ENCODE results near the gene LRPAP1. TPM values are rescaled to one million over a fixed set of nuclear protein-coding genes. Genes with fewer than 3 reads are reported as not detected.

The LRPAP1 gene
- total RNA-seq, 4 donors from 2014 or later: 8.8 to 260 (median 164) TPM

DNA sequence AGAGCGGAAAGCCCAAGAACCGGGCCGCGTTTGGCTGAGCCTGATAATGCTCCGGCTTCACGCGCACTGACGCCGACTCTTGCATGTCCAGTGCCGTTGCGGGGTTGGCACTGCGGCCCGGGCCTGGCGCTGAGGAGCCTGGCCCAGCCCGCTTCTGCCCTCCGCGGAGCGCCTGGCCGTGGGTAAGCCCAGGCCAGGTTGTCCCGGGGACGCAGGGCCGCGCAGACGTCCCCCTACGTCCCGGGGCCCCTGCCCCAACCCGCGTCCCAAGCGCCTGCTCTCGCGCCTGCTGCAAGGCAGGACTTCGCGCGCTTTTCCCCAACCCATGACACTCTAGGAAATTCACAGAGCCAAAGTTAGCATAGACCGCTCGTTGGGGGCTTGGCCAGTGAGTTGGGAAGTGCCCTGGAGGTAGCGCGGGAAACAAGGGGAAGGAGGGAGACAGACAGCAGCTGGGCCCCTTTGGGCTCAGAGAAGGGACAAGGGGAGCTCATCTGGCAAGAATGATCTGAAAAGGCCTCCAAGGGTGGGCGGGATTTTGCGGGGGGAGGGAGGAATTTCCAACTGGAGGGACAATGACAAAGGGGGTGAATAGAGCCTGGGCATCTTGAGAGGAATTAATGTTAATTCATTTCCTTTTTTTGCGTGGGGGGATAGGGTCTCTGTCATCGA lies 665 bp upstream of the LRPAP1 start:
- TF ChIP-seq, protein P1, sequence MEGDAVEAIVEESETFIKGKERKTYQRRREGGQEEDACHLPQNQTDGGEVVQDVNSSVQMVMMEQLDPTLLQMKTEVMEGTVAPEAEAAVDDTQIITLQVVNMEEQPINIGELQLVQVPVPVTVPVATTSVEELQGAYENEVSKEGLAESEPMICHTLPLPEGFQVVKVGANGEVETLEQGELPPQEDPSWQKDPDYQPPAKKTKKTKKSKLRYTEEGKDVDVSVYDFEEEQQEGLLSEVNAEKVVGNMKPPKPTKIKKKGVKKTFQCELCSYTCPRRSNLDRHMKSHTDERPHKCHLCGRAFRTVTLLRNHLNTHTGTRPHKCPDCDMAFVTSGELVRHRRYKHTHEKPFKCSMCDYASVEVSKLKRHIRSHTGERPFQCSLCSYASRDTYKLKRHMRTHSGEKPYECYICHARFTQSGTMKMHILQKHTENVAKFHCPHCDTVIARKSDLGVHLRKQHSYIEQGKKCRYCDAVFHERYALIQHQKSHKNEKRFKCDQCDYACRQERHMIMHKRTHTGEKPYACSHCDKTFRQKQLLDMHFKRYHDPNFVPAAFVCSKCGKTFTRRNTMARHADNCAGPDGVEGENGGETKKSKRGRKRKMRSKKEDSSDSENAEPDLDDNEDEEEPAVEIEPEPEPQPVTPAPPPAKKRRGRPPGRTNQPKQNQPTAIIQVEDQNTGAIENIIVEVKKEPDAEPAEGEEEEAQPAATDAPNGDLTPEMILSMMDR (IDR thresholded peaks at IDR 0.05): no peak
- no peak for TF ChIP-seq POLR2A (IDR thresholded peaks at IDR 0.05)
- H3K4me3 ChIP-seq: peak overlapping the region; percentile 77 to 86
- H3K36me3 ChIP-seq: no peaks in the 10 kb centered on the region
- peak overlapping the region in 1 of 2 donors; percentile 7 for H3K27ac ChIP-seq
- no peak for DNase-seq
- intact Hi-C loops (cut with DNase I; ENCODE audit: low total_unique reads): loop anchor here (5.0 kb wide), 1 partner anchor 241 kb away; the partner anchor contains the start of gene RGS12
- peaks cover 0 to 11% of the 10 kb centered on the region in 2 donors for H3K4me1 ChIP-seq
- no peaks in the 10 kb centered on the region for H3K27me3 ChIP-seq
- no peaks in the 10 kb centered on the region for H3K9me3 ChIP-seq

DNA sequence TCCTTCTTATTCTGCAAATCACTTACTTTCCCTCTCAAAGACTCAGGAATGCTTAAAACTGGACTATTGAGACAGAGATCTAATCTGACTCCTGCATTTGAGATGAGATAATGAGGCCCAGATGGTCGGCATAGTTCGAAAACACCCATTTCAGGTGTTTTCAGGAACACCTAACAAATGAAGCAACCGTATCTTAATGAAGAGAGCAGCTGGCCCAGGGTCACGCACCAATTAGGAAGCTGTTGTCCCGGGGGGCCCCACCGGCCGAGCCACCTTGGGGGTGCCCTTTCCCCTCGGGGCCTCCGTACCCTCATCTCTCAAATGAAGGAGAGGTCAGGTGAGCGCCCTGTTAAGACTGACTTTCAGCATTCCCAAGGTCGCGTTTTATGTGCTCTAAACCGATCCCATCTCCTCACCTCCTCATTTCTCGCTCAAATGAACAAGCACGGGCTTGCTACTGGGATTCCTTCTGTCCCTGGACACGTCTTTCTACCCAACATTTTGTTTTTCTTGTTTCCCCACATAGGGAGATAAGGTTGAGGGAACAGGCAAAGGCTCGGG lies 824 bp downstream of the LRPAP1 start:
- no peak for TF ChIP-seq POLR2A (IDR thresholded peaks at IDR 0.05)
- TF ChIP-seq, protein P1 (IDR thresholded peaks at IDR 0.05): no peak
- Histone ChIP-seq H3K4me3 (peak overlapping the region; percentile 77 to 86), H3K27me3 (no peaks in the 10 kb centered on the region), H3K9me3 (no peaks in the 10 kb centered on the region), H3K36me3 (no peaks in the 10 kb centered on the region), H3K27ac (peak overlapping the region in 1 of 2 donors; percentile 13), H3K4me1 (peaks cover 0 to 11% of the 10 kb centered on the region in 2 donors)
- intact Hi-C loops (cut with DNase I; ENCODE audit: low total_unique reads): loop anchor here (5.0 kb wide), 1 partner anchor 239 kb away; the partner anchor contains the start of gene RGS12
- DNase-seq: no peak

DNA sequence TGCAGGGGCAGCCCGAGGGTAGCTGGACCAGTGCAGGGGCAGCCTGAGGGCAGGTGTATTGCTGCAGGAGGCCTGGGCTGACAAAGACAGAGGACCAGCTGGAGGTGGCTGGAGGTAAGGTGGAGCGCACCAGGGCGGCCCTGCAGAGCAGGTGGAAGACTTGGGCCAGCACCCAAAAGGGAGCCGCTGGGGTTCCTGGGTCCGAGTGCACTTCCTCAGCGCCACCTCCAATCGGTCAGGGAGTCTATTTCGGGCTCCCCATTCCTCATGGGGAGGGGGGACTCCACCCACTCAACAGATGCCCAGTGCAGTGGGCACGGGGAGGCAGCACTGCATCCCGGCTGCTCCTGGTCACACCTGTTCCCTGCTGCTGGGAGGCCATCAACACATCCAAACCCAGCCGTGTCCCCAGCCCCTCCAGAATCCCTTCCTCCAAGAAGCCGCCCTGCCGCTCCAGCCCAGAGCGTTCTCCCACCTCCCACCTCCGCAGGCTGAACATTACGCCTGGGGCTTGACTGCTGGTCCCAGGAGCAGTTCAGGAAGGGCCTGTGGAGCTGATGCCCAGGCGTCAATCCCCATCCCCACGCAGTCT lies 1.5 kb downstream of the LRPAP1 start:
- intact Hi-C loops (cut with DNase I; ENCODE audit: low total_unique reads): loop anchor here (5.0 kb wide), 1 partner anchor 238 kb away; the partner anchor contains the start of gene RGS12

DNA sequence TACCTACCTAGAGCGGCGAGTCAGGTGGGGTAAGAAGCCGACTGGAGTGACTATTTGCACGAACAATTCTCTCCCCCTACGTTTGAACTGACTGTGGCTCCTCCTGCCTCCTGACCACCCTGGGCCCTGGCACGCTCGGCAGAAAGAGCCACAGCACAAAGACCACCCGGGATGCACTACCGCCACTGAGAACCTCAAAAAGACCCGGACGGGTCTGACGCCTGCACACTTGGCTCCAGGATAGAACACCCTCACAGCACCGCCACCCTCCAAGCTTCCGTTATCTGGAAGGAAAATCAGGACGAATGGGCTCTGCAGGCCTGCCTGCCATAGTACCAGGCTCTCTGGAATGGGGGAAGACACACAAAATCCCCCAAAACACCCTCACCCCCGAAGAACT lies 2.2 kb downstream of the LRPAP1 start:
- Histone ChIP-seq H3K27ac (no peak overlapping the region), H3K9me3 (no peaks in the 10 kb centered on the region), H3K36me3 (no peaks in the 10 kb centered on the region), H3K27me3 (no peaks in the 10 kb centered on the region), H3K4me3 (no peak overlapping the region), H3K4me1 (peaks cover 0 to 11% of the 10 kb centered on the region in 2 donors)
- intact Hi-C loops (cut with DNase I; ENCODE audit: low total_unique reads): loop anchor here (5.0 kb wide), 1 partner anchor 238 kb away; the partner anchor contains the start of gene RGS12
- DNase-seq: no peak
- TF ChIP-seq, protein P1 (IDR thresholded peaks at IDR 0.05): no peak
- no peak for TF ChIP-seq POLR2A (IDR thresholded peaks at IDR 0.05)

More for the DNA sequence above, 1.5 kb downstream of the LRPAP1 start:
- Histone ChIP-seq H3K4me3 (peak overlapping the region in 1 of 2 donors; percentile 86), H3K27me3 (no peaks in the 10 kb centered on the region), H3K4me1 (peaks cover 0 to 11% of the 10 kb centered on the region in 2 donors), H3K27ac (no peak overlapping the region), H3K9me3 (no peaks in the 10 kb centered on the region), H3K36me3 (no peaks in the 10 kb centered on the region)
- no peak for DNase-seq
- TF ChIP-seq, protein P1 (IDR thresholded peaks at IDR 0.05): no peak
- TF ChIP-seq POLR2A (IDR thresholded peaks at IDR 0.05): no peak

DNA sequence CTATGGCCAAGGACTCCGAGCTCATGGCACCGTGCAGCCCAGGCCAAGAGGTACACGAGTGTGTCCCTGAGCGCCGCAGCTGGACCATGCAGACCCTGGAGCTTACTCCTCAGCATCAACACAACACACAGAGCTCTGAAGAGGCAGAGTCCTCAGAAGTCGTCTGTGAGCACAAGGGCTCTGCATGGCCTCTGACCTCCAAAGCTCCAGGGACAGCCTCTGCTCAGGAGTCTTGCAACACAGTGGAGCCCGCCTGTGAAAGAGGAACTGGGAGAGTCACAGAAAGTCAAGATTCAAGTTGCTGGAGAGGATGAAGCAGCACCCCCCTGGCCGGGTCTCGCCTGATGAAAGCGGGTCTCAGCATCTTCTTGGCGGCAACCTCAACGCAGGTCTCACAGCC lies 2.9 kb downstream of the LRPAP1 start:
- Histone ChIP-seq H3K36me3 (no peaks in the 10 kb centered on the region), H3K27ac (no peak overlapping the region), H3K4me1 (peaks cover 0 to 11% of the 10 kb centered on the region in 2 donors), H3K27me3 (no peaks in the 10 kb centered on the region), H3K9me3 (no peaks in the 10 kb centered on the region), H3K4me3 (no peak overlapping the region)
- no peak for DNase-seq
- intact Hi-C loops (cut with DNase I; ENCODE audit: low total_unique reads): no loop called here
- TF ChIP-seq, protein P1 (IDR thresholded peaks at IDR 0.05): no peak
- TF ChIP-seq POLR2A (IDR thresholded peaks at IDR 0.05): no peak

Data from uterus (tissue), 4 donors.